Retinal pigment epithelial cell (primary cell): ENCODE measurements around the gene SEMA3D.

Experiments
- DNase-seq: peaks from one replicate; pipeline ENCODE4 v3.0.0-alpha.2; 2010; ENCODE audit warnings: low read depth
- H3K4me3 ChIP-seq: 2 replicates; pipeline ENCODE4 v1.5.1; 2011; ENCODE audit warnings: mild to moderate bottlenecking, low read length, control low read depth, moderate library complexity
- TF ChIP-seq, protein P1 (sequence below): conservative IDR thresholded peaks from 2 replicates; pipeline ENCODE4 v1.5.1; 2011; ENCODE audit warnings: low read depth, low read length, control low read depth, inconsistent platforms

The SEMA3D gene

DNA sequence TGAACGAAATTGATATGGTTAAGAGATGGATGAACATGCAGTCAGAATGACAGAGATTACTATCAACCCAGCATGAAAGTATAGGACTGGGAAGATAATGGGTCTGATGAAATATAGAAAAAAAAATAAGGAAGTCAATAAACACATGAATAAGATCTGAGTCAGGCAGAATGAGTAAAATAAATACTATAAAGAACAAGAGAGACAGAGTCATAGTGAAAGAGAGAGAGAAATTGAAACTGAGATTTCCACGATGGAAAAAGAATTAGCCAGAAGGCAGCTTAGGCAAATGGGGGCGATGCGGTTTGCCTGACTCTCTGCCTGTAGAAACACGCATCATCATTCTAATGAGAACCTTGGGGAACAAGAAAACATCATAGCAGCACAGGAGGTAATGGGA lies 26.6 kb downstream of the SEMA3D start:
- H3K4me3 ChIP-seq: no peak overlapping the region
- no peak for DNase-seq
- TF ChIP-seq, protein P1, sequence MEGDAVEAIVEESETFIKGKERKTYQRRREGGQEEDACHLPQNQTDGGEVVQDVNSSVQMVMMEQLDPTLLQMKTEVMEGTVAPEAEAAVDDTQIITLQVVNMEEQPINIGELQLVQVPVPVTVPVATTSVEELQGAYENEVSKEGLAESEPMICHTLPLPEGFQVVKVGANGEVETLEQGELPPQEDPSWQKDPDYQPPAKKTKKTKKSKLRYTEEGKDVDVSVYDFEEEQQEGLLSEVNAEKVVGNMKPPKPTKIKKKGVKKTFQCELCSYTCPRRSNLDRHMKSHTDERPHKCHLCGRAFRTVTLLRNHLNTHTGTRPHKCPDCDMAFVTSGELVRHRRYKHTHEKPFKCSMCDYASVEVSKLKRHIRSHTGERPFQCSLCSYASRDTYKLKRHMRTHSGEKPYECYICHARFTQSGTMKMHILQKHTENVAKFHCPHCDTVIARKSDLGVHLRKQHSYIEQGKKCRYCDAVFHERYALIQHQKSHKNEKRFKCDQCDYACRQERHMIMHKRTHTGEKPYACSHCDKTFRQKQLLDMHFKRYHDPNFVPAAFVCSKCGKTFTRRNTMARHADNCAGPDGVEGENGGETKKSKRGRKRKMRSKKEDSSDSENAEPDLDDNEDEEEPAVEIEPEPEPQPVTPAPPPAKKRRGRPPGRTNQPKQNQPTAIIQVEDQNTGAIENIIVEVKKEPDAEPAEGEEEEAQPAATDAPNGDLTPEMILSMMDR: no peak

DNA sequence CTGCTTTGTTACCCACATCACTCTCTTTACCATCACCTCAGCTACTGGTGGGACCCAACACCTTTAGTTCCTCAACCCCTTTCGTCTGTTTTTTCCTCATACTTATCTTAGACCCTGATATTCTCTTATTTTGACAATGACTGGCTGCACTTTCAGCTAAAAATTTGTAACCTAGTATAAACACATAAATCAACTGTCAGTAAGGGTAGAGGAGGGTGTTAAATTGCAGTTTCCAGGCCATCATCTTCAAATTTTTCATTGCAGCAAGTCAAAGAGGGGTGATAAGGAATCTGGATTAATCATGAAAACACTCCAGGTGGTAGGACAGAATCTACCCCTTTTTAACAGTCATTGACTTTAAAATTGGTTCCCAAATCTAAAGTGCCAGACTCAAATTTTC lies 27.9 kb downstream of the SEMA3D start:
- TF ChIP-seq, protein P1: no peak
- no peak for DNase-seq
- no peak overlapping the region for H3K4me3 ChIP-seq

DNA sequence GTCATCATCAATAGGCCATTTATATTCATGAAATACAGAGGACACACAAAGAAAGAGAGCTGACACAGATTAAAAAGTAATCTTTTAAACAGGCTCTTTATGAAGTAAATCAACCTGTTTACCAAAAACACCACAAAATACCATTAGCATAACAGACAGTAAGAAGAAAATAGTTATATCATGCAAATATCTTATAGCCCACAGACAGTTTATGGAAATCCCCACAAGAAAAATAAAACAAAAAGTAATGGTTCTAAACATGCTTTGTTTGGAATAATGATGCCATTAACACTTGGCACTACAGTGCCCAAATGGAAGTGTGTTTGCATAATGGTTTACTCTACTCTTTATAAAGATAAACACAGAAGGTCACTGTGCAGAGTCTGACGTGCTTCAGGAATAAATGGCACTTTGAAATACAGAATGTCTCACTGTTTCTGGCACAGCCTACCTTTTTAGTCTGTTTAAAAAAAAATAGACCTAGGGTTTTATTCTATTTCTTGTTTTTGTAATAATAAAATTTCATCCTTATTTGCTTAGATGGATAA lies 30.1 kb downstream of the SEMA3D start:
- TF ChIP-seq, protein P1: no peak
- H3K4me3 ChIP-seq: no peak overlapping the region
- DNase-seq: no peak

DNA sequence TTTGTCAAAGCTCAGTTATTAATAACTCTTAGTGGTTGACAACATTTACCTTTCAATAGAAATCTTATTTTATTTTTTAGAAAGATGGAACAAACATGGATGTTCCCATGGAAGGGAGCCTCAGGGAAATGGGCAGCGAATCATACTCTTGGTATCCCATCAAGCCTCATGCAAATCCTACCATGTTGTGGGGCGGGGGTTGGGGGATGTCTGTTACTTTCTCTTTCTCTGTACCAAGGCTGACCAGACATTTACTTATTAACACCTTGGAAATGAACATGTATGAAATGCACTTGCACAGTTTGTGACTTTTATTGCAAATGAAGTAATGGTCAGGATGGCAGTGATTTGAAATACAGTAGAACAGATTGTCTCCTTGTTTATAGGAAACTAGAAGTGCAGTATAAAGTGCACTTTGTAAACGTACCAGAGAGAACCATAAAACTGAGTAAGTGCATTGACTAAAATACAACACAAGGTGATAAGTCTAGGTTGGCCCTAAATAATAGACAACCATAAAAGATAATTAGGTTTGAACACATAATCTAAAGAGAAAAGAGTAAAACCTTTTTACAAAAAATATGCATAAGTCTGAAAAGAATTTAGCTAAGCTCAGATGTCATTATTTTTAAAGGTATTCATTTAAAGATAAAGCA lies 32.4 kb downstream of the SEMA3D start:
- TF ChIP-seq, protein P1: no peak
- no peak overlapping the region for H3K4me3 ChIP-seq
- DNase-seq: no peak

DNA sequence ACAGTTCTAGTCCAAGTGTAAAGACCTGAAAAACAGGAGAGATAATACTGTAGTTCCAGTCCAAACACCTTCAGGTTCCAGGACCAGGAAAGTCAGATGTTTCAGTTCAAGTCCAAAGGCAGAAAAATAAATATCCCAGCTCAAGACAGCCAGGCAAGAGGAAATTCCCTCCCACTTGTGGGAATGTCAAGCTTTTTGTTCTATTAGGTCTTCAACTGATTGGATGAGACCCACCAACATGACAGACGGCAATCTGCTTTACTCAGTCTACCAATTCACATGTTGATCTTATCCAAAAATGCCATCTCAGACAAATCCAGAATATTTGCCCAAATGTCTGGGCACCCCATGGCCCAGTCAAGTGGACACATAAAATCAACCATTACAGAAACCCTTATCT lies 33.1 kb downstream of the SEMA3D start:
- DNase-seq: no peak
- TF ChIP-seq, protein P1: no peak
- no peak overlapping the region for H3K4me3 ChIP-seq

DNA sequence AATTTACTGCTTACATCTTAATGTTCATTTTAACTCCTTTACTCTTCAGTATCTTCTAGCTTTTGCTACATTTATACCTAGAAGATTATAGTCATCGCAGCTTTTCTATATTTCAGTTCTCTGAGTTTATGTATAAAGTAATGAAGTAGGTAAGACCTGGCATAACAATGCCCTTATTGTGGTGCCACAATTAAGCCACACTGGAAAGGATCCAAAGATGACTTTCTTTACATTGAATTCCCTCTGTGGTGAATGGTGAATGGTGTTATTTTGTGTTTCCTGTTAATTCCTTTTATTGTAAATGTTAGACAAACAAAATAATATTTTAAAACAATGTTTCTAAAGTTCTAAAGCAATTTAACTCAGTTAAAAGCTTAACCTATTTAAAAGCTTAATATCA lies 36.2 kb downstream of the SEMA3D start:
- TF ChIP-seq, protein P1: no peak
- no peak overlapping the region for H3K4me3 ChIP-seq
- peak; percentile 17 for DNase-seq

DNA sequence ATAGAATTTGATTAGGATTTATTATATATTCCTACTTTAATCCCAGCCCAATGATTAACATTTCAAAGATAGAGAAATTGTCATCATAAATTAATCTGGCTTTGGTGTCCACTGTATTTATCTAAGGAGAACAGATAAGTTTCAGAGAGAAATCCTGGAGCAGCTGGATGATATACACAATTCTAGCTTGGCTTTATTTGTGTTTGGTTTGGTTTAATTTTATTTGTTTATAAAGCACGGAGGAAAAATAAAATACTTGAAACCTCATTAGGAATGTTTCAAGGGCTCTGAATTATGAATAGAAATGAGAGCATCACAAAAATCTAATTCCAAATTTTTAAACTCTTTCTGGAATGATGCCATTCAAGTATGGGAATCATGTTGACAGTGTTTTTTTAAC lies 42.1 kb downstream of the SEMA3D start:
- no peak overlapping the region for H3K4me3 ChIP-seq
- DNase-seq: no peak
- TF ChIP-seq, protein P1: no peak
